Adrenal gland (tissue), 5 donors: ENCODE data around the gene LONRF2.

ENCODE experiments used
- CTCF ChIP-seq, 6 experiments: fragments of 450-650 bp in 4 of 6; fragments of 200-600 bp in 2 of 6; sonication (generic) in 1 of 6; IDR thresholded peaks; 1 replicate in 5 of 6; 2 replicates in 1 of 6; pipeline versions ENCODE4 v1.5.1 to v1.8.0; 2016 to 2021; ENCODE audit warnings: antibody characterized with exemption in 6 of 6, mild to moderate bottlenecking in 2 of 6, moderate library complexity in 1 of 6
- POLR2A ChIP-seq, 2 donors: fragments of 450-650 bp; IDR thresholded peaks; one replicate each; pipeline ENCODE4 v1.6.1; 2017; ENCODE audit warnings: antibody characterized with exemption in 2 of 2, mild to moderate bottlenecking in 2 of 2, moderate library complexity in 1 of 2
- donor health status: DM: no; HTN: no; CAD: no.

- TF ChIP-seq CTCF (IDR thresholded peaks at IDR 0.05) = no peak
- TF ChIP-seq POLR2A (IDR thresholded peaks at IDR 0.05) = no peak
Observed at GRCh38 chr2:100257939-100258338, 64.4 kb downstream of the LONRF2 start.
